Right atrium auricular region (tissue), 2 donors: ENCODE measurements around the gene SATB1. TPM values are rescaled to one million over a fixed set of nuclear protein-coding genes. Genes with fewer than 3 reads are reported as not detected.

Experiments
- DNase-seq: peaks from one replicate; pipeline ENCODE4 v3.0.0-alpha.2; 2019; ENCODE audit warnings: low spot score
- H3K27ac ChIP-seq, 2 donors: fragments of 200-600 bp; sonication (generic); 1 replicate in 1 of 2; 2 replicates in 1 of 2; pipeline ENCODE4 v1.5.1; 2016 to 2019
- H3K27me3 ChIP-seq, 2 donors: fragments of 200-600 bp; sonication (generic); one replicate each; pipeline versions ENCODE4 v1.5.1 to v1.6.0; 2017 to 2019
- H3K36me3 ChIP-seq: fragments of 200-600 bp; sonication (generic); one replicate; pipeline ENCODE4 v1.5.1; 2016
- H3K4me1 ChIP-seq, 2 donors: fragments of 200-600 bp; sonication (generic); one replicate each; pipeline versions ENCODE4 v1.5.1 to v1.6.0; 2017 to 2019
- H3K4me3 ChIP-seq, 2 donors: fragments of 200-600 bp; sonication (generic); 1 replicate in 1 of 2; 2 replicates in 1 of 2; pipeline ENCODE4 v1.5.1; 2017 to 2019; ENCODE audit warnings: mild to moderate bottlenecking in 1 of 2, moderate library complexity in 1 of 2
- H3K9me3 ChIP-seq, 2 donors: fragments of 200-600 bp; sonication (generic); one replicate each; pipeline ENCODE4 v1.5.1; 2019
- CTCF ChIP-seq, 2 donors: fragments of 200-600 bp; sonication (generic); IDR thresholded peaks; one replicate each; pipeline ENCODE4 v1.5.1; 2019; ENCODE audit warnings: antibody characterized with exemption in 2 of 2
- total RNA-seq, 2 donors: library from RNA; depleted of rRNA; stranded (reverse); fragments of >200 nt; gene quantifications; one replicate each; pipeline ENCODE4 v1.1.0, GENCODE V29; 2016

SATB1 gene
- total RNA-seq, 2 donors from 2014 or later, result 41.6 to 45.2 TPM

- TF ChIP-seq CTCF (IDR thresholded peaks at IDR 0.05), result no peak
- Histone ChIP-seq H3K4me1 (no peaks in the 10 kb centered on the region), H3K27me3 (no peaks in the 10 kb centered on the region), H3K36me3 (peaks cover 7% of the 10 kb centered on the region), H3K9me3 (no peaks in the 10 kb centered on the region), H3K27ac (no peak overlapping the region), H3K4me3 (no peak overlapping the region)
- no peak for DNase-seq
These were observed 80.1 kb downstream of the SATB1 start for GRCh38 chr3:18345015-18345367.

GRCh38 chr3:18344306-18345014 lies 80.7 kb downstream of the SATB1 start:
- Histone ChIP-seq H3K4me3 (no peak overlapping the region), H3K27me3 (no peaks in the 10 kb centered on the region), H3K27ac (no peak overlapping the region), H3K4me1 (no peaks in the 10 kb centered on the region), H3K9me3 (no peaks in the 10 kb centered on the region), H3K36me3 (peaks cover 7% of the 10 kb centered on the region)
- no peak for DNase-seq
- no peak for TF ChIP-seq CTCF (IDR thresholded peaks at IDR 0.05)

- Histone ChIP-seq H3K4me1 (no peaks in the 10 kb centered on the region), H3K27ac (no peak overlapping the region), H3K36me3 (peaks cover 2% of the 10 kb centered on the region), H3K4me3 (no peak overlapping the region), H3K9me3 (no peaks in the 10 kb centered on the region), H3K27me3 (no peaks in the 10 kb centered on the region)
- no peak for DNase-seq
- TF ChIP-seq CTCF (IDR thresholded peaks at IDR 0.05), result no peak
These were observed 81.3 kb downstream of the SATB1 start for GRCh38 chr3:18343809-18344208.

GRCh38 chr3:18338827-18339514 lies 86.2 kb downstream of the SATB1 start:
- Histone ChIP-seq H3K4me3 (peak overlapping the region in 1 of 2 donors; percentile 6), H3K9me3 (no peaks in the 10 kb centered on the region), H3K4me1 (peaks cover 0 to 4% of the 10 kb centered on the region in 2 donors), H3K36me3 (no peaks in the 10 kb centered on the region), H3K27me3 (no peaks in the 10 kb centered on the region), H3K27ac (no peak overlapping the region)
- no peak for TF ChIP-seq CTCF (IDR thresholded peaks at IDR 0.05)
- no peak for DNase-seq

- no peaks in the 10 kb centered on the region for H3K9me3 ChIP-seq
- no peak for DNase-seq
- no peak overlapping the region for H3K27ac ChIP-seq
- no peaks in the 10 kb centered on the region for H3K36me3 ChIP-seq
- TF ChIP-seq CTCF (IDR thresholded peaks at IDR 0.05), result no peak
- no peaks in the 10 kb centered on the region for H3K27me3 ChIP-seq
- H3K4me3 ChIP-seq, result no peak overlapping the region
- H3K4me1 ChIP-seq, result peaks cover 0 to 4% of the 10 kb centered on the region in 2 donors
These were observed 87.9 kb downstream of the SATB1 start for GRCh38 chr3:18337231-18337630.
